ENCODE results near the gene FTH1. TPM values are rescaled to one million over a fixed set of nuclear protein-coding genes. Genes with fewer than 3 reads are reported as not detected.

The FTH1 gene
- total RNA-seq, 1 experiment from 2014 or later = 3,345 TPM

DNA sequence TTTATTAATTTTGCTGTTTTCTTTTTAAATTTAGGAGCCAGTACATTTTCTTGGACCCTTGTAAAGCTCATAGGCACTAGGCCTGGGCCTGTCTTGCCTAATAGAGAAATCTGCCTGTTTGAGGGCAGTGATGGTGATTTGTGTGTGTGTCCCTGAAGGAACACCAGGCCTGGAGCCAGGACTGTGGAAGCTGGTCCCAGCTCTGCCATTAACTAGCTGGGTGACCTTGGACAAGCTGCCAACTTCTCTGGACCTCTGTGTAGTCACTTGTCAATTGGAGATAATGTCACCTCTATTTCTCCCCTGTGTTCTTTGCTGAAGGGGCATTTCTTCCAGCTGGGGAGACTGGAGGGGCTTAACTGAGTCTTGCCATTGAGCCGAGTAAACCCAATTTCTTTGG lies 16.0 kb upstream of the FTH1 start:
- Histone ChIP-seq H3K9me3 (ENCODE audit: control insufficient read depth in 1 of 2, insufficient read depth in 1 of 2, low read depth in 1 of 2, low read length in 2 of 2) (peaks cover 5 to 7% of the 10 kb centered on the region in 2 experiments; a peak in 1 of 4 replicates), H3K79me2 (ENCODE audit: insufficient read depth, low read length) (no peaks in the 10 kb centered on the region), H3K9me2 (ENCODE audit: insufficient read depth) (no peaks in the 10 kb centered on the region), H3K4me1 (ENCODE audit: control insufficient read depth in 1 of 2, insufficient read depth in 2 of 2, low read length in 2 of 2) (peaks cover 3 to 7% of the 10 kb centered on the region in 2 experiments; a peak in 3 of 4 replicates), H3K36me3 (ENCODE audit: control insufficient read depth in 1 of 2, insufficient read depth in 2 of 2, low read length in 2 of 2) (no peaks in the 10 kb centered on the region), H3K27ac (ENCODE audit: low read depth, low read length) (no peak overlapping the region), H3K4me2 (ENCODE audit: low read length) (no peak overlapping the region), H3K4me3 (replicated peaks in 1 of 2; ENCODE audit: low read depth in 1 of 2, low read length in 2 of 2) (no peak overlapping the region), H3K27me3 (ENCODE audit: insufficient read depth, low read length) (no peaks in the 10 kb centered on the region), H3K9ac (ENCODE audit: low read length) (no peak overlapping the region), H2AFZ (ENCODE audit: low read depth, low read length, poor library complexity, severe bottlenecking) (no peak overlapping the region), H4K20me1 (ENCODE audit: insufficient read depth) (no peaks in the 10 kb centered on the region)
- no peak for DNase-seq (ENCODE audit: low read depth, low spot score)
- CTCF ChIA-PET = interaction anchor here (1.1 kb wide), 1 partner anchor 99 kb away, joined by 3 read pairs; no protein-coding TSS in a partner anchor
- intact Hi-C loops (cut with micrococcal nuclease) = no loop called here
- TF ChIP-seq, protein P1, sequence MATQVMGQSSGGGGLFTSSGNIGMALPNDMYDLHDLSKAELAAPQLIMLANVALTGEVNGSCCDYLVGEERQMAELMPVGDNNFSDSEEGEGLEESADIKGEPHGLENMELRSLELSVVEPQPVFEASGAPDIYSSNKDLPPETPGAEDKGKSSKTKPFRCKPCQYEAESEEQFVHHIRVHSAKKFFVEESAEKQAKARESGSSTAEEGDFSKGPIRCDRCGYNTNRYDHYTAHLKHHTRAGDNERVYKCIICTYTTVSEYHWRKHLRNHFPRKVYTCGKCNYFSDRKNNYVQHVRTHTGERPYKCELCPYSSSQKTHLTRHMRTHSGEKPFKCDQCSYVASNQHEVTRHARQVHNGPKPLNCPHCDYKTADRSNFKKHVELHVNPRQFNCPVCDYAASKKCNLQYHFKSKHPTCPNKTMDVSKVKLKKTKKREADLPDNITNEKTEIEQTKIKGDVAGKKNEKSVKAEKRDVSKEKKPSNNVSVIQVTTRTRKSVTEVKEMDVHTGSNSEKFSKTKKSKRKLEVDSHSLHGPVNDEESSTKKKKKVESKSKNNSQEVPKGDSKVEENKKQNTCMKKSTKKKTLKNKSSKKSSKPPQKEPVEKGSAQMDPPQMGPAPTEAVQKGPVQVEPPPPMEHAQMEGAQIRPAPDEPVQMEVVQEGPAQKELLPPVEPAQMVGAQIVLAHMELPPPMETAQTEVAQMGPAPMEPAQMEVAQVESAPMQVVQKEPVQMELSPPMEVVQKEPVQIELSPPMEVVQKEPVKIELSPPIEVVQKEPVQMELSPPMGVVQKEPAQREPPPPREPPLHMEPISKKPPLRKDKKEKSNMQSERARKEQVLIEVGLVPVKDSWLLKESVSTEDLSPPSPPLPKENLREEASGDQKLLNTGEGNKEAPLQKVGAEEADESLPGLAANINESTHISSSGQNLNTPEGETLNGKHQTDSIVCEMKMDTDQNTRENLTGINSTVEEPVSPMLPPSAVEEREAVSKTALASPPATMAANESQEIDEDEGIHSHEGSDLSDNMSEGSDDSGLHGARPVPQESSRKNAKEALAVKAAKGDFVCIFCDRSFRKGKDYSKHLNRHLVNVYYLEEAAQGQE (IDR thresholded peaks at IDR 0.05; ENCODE audit: low read depth) = no peak
- RAD21 ChIA-PET (ENCODE audit: low non-redundant PET in 1 of 2, low total read pairs in 2 of 2, uncharacterized antibody in 2 of 2, unreplicated experiment in 2 of 2) = interaction anchor here in 1 of 2 experiments (0.6 kb wide), 1 partner anchor 30 kb away, joined by 4 read pairs; no protein-coding TSS in a partner anchor
- ATAC-seq = no peak
- no TSS peak for BruUV-seq (replicated peaks)
- POLR2A ChIA-PET = interaction anchor here (1.1 kb wide), 1 partner anchor 16 kb away, joined by 4 read pairs; the partner anchor contains the start of gene FTH1

DNA sequence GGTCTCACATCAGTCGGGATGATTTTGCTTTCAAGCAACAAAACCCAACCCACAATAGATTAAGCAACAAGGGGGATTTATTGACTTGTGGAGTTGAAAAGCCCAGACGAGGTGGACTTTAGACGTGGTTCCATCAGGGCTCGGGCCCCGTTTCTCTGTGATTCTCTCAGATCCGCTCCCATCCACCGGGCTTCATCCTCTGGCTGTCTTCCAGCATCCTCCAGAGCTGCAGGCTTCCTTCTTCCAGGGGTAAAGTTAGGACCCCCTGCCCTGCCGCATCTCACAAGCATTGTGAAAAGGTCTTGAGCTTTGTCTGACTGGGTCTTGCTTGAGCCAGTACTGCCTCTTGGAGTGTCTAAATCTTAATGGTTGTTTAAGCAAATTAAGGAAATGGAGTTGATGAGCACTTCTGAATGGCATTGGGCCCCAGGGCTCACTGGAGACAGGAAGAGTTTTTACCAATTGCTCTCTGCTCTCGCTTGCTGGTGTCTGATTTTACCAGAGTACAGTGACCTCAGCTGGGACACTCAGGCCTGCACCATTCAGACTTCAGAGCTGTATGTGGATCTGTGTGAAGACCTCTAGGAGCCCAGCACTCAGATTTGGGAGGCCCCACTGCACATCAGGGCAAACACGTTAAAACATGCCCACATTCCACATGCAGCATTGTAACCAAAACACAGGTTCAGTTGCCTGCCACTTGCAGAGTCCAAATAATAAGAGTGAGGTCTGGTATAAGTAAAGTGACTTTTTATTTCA lies 13.5 kb upstream of the FTH1 start:
- CTCF ChIA-PET = no interaction called here
- no peak overlapping the region for H3K9ac ChIP-seq (ENCODE audit: low read length)
- no peaks in the 10 kb centered on the region for H3K36me3 ChIP-seq (ENCODE audit: control insufficient read depth in 1 of 2, insufficient read depth in 2 of 2, low read length in 2 of 2)
- intact Hi-C loops (cut with micrococcal nuclease) = no loop called here
- POLR2A ChIA-PET = interaction anchor here (0.6 to 4.6 kb wide), 2 partner anchors 9 to 14 kb away, joined by 5 to 25 read pairs; partner anchors contain the start of gene FTH1
- H3K79me2 ChIP-seq (ENCODE audit: insufficient read depth, low read length) = no peaks in the 10 kb centered on the region
- H3K27me3 ChIP-seq (ENCODE audit: insufficient read depth, low read length) = no peaks in the 10 kb centered on the region
- RAD21 ChIA-PET (ENCODE audit: low non-redundant PET in 1 of 2, low total read pairs in 2 of 2, uncharacterized antibody in 2 of 2, unreplicated experiment in 2 of 2) = no interaction called here
- TF ChIP-seq TCF7L2 (IDR thresholded peaks at IDR 0.05; ENCODE audit: borderline replicate concordance, extremely low read depth, insufficient read depth, insufficient read length) (no peak), ZFX (IDR thresholded peaks at IDR 0.05) (no peak), YY1 (IDR thresholded peaks at IDR 0.05; ENCODE audit: extremely low read depth, insufficient replicate concordance, low read depth, low read length) (no peak), ZNF274 (IDR thresholded peaks at IDR 0.05; ENCODE audit: low read depth, low read length) (no peak), EGR1 (IDR thresholded peaks at IDR 0.05; ENCODE audit: low read depth) (no peak), SRF (IDR thresholded peaks at IDR 0.05; ENCODE audit: low read depth) (no peak)
- TF ChIP-seq, protein P2, sequence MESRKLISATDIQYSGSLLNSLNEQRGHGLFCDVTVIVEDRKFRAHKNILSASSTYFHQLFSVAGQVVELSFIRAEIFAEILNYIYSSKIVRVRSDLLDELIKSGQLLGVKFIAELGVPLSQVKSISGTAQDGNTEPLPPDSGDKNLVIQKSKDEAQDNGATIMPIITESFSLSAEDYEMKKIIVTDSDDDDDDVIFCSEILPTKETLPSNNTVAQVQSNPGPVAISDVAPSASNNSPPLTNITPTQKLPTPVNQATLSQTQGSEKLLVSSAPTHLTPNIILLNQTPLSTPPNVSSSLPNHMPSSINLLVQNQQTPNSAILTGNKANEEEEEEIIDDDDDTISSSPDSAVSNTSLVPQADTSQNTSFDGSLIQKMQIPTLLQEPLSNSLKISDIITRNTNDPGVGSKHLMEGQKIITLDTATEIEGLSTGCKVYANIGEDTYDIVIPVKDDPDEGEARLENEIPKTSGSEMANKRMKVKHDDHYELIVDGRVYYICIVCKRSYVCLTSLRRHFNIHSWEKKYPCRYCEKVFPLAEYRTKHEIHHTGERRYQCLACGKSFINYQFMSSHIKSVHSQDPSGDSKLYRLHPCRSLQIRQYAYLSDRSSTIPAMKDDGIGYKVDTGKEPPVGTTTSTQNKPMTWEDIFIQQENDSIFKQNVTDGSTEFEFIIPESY (IDR thresholded peaks at IDR 0.05; ENCODE audit: extremely low read depth, insufficient replicate concordance, low read length) = no peak
- no peak overlapping the region for H2AFZ ChIP-seq (ENCODE audit: low read depth, low read length, poor library complexity, severe bottlenecking)
- H3K9me2 ChIP-seq (ENCODE audit: insufficient read depth) = no peaks in the 10 kb centered on the region
- ATAC-seq (no peak), DNase-seq (ENCODE audit: low read depth, low spot score) (no peak)
- BruUV-seq (replicated peaks) = no TSS peak
- H3K4me1 ChIP-seq (ENCODE audit: control insufficient read depth in 1 of 2, insufficient read depth in 2 of 2, low read length in 2 of 2) = peaks cover 3 to 7% of the 10 kb centered on the region in 2 experiments; a peak in 3 of 4 replicates
- H3K9me3 ChIP-seq (ENCODE audit: control insufficient read depth in 1 of 2, insufficient read depth in 1 of 2, low read depth in 1 of 2, low read length in 2 of 2) = no peaks in the 10 kb centered on the region
- no peak overlapping the region for H3K4me3 ChIP-seq (replicated peaks in 1 of 2; ENCODE audit: low read depth in 1 of 2, low read length in 2 of 2)
- H3K27ac ChIP-seq (ENCODE audit: low read depth, low read length) = no peak overlapping the region; the same call in 1 of the 2 replicates
- no peak overlapping the region for H3K4me2 ChIP-seq (ENCODE audit: low read length)
- H4K20me1 ChIP-seq (ENCODE audit: insufficient read depth) = no peaks in the 10 kb centered on the region
